GM12873 (cell line): ENCODE data around the gene ADAM12.

ENCODE experiments used
- CTCF ChIP-seq: IDR thresholded peaks from 2 replicates; pipeline ENCODE4 v1.5.1; 2012; ENCODE audit warnings: low read depth, mild to moderate bottlenecking, moderate library complexity, low read length, control low read depth; ENCODE audit not compliant: insufficient read depth; ENCODE audit errors: missing control alignments

The ADAM12 gene

GRCh38 chr10:126161691-126162090 lies 226.6 kb downstream of the ADAM12 start:
- no peak for TF ChIP-seq CTCF

- TF ChIP-seq CTCF, result no peak
Measured at GRCh38 chr10:126160971-126161630, 227.2 kb downstream of the ADAM12 start.

- no peak for TF ChIP-seq CTCF
Measured at GRCh38 chr10:126160571-126160970, 227.7 kb downstream of the ADAM12 start.

- TF ChIP-seq CTCF, result no peak
Measured at GRCh38 chr10:126158133-126158892, 230.0 kb downstream of the ADAM12 start.

DNA sequence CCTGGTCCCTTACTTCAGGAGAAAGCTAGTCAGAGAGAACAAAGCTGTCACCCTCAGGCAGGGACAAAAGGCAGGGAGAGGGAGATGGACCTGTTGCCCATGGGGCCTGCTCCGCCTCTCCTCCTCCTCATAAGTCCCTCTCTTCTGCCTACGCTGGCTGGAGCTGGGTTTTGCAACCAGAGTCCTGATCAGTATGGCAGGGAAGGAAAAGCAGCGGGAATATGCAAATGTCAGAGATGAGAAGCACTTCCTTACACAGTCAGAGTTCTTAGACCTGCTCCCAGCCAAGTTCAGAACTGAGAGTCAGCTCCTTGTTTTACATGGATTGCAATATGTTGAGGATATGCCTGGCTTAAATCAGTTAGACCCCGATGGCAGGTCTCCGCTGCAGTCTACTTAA lies 231.1 kb downstream of the ADAM12 start:
- TF ChIP-seq CTCF, result no peak

GRCh38 chr10:126156503-126156902 lies 231.8 kb downstream of the ADAM12 start:
- TF ChIP-seq CTCF, result no peak

GRCh38 chr10:126156012-126156411 lies 232.3 kb downstream of the ADAM12 start:
- no peak for TF ChIP-seq CTCF
